Measurements from ENCODE around the gene AHNAK. TPM values are rescaled to one million over a fixed set of nuclear protein-coding genes. Genes with fewer than 3 reads are reported as not detected.
"Not testable (repeated sequence)": the region's sequence is repeated elsewhere in the genome, so short reads cannot be mapped to it uniquely, and the experiment has no call there.

The AHNAK gene
- total RNA-seq, 3 donors from 2014 or later (not counting 1 experiment from before 2014, with no cell fraction given) = 623 to 740 (median 677) TPM

DNA sequence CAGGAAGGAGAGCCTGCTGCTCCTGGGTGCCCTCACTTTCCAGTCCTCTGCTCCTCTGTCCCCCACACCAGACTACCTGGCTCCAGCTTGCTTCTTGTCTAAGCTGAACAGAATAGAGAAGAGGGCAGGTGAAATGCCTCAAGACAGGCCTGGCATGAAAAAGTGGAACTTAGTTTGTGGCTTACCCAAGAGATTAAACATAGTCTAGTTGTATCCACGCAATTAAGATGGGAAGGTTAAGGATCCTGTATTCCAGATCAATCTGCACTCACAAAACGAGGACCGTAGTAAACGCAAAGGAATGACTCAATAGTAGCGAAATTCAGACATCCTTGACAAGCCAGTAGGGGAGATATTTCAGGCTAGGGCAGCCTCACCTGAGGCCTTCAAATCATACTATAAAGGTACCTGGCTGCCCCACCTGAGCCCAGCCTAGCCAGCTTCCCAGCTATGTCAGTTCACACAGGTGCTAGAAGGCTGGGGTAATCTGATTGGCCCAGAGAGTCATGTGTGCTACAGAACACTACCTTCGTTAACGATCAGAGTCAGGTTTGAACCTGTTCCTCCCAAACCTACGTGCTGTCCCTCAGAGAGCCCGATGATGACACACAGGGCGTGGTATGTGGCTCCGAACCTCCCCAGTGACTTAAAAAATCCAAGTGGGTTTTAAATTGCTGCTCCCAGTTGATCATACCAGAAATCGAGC lies 46.5 kb downstream of the AHNAK start:
- peak overlapping the region in 1 of 2 donors; percentile 24 for H3K27ac Mint-ChIP-seq
- no peak for ATAC-seq
- Histone ChIP-seq H3K27ac (ENCODE audit: low read length) (no peak overlapping the region), H3K27me3 (ENCODE audit: control insufficient read depth, insufficient read depth, low read length) (no peaks in the 10 kb centered on the region), H3K4me3 (ENCODE audit: low read length) (no peak overlapping the region), H3K4me1 (ENCODE audit: control insufficient read depth, insufficient read depth, low read length) (peaks cover 9% of the 10 kb centered on the region), H3K9me3 (ENCODE audit: control insufficient read depth, insufficient read depth, low read length) (no peaks in the 10 kb centered on the region), H3K36me3 (ENCODE audit: control insufficient read depth, insufficient read depth, low read length) (no peaks in the 10 kb centered on the region)
- TF ChIP-seq, protein P1, sequence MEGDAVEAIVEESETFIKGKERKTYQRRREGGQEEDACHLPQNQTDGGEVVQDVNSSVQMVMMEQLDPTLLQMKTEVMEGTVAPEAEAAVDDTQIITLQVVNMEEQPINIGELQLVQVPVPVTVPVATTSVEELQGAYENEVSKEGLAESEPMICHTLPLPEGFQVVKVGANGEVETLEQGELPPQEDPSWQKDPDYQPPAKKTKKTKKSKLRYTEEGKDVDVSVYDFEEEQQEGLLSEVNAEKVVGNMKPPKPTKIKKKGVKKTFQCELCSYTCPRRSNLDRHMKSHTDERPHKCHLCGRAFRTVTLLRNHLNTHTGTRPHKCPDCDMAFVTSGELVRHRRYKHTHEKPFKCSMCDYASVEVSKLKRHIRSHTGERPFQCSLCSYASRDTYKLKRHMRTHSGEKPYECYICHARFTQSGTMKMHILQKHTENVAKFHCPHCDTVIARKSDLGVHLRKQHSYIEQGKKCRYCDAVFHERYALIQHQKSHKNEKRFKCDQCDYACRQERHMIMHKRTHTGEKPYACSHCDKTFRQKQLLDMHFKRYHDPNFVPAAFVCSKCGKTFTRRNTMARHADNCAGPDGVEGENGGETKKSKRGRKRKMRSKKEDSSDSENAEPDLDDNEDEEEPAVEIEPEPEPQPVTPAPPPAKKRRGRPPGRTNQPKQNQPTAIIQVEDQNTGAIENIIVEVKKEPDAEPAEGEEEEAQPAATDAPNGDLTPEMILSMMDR (IDR thresholded peaks at IDR 0.05) = no peak
- DNase-seq = no peak
- no peaks in the 10 kb centered on the region for H3K36me3 Mint-ChIP-seq
- H3K9me3 Mint-ChIP-seq = no peaks in the 10 kb centered on the region
- WGBS (ENCODE audit: insufficient coverage) = 93% methylated on average over 12 of the region's 12 CpGs
- intact Hi-C loops (cut with micrococcal nuclease) = no loop called here
- H3K27me3 Mint-ChIP-seq (ENCODE audit: low read depth in 2 of 2) = no peaks in the 10 kb centered on the region
- peaks cover 15 to 26% of the 10 kb centered on the region in 2 donors for H3K4me1 Mint-ChIP-seq
- H3K4me3 Mint-ChIP-seq = no peak overlapping the region

DNA sequence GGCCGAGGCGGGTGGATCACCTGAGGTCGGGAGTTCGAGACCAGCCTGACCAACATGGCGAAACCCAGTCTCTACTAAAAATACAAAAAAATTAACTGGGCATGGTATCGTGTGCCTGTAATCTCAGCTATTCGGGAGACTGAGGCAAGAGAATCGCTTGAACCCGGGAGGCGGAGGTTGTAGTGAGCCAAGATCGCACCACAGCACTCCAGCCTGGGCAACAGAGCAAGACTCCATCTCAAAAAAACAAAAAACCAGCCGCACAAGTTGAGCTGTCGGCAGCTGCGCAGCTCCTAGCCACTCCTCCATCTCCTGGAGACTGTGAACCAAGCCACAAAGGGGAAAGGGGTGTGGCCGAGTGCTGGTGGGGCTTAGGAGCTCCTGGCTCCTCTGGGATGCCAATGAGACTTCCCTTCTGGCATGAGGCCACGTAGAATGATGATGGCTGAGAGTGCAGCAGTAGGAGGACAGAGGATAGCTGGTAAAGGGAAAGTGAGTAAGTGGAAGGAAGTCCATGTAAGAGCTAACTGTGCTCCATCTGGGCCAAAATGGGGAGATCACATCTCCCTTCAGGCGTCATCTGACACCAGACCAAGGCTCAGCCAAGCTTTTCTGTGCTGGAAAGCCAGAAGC lies 47.2 kb downstream of the AHNAK start:
- H3K27me3 Mint-ChIP-seq (ENCODE audit: low read depth in 2 of 2); H3K9me3 Mint-ChIP-seq; ATAC-seq; H3K4me3 ChIP-seq (ENCODE audit: low read length); H3K27me3 ChIP-seq (ENCODE audit: control insufficient read depth, insufficient read depth, low read length); H3K36me3 ChIP-seq (ENCODE audit: control insufficient read depth, insufficient read depth, low read length); H3K4me3 Mint-ChIP-seq; H3K9me3 ChIP-seq (ENCODE audit: control insufficient read depth, insufficient read depth, low read length); H3K4me1 ChIP-seq (ENCODE audit: control insufficient read depth, insufficient read depth, low read length); intact Hi-C loops (cut with micrococcal nuclease); H3K36me3 Mint-ChIP-seq; DNase-seq; H3K27ac ChIP-seq (ENCODE audit: low read length): not testable (repeated sequence)
- Mint-ChIP-seq H3K27ac (peak overlapping the region in 1 of 2 donors; percentile 24), H3K4me1 (peaks cover 15 to 26% of the 10 kb centered on the region in 2 donors)
- 71% methylated on average over 17 of the region's 17 CpGs for WGBS (ENCODE audit: insufficient coverage)

DNA sequence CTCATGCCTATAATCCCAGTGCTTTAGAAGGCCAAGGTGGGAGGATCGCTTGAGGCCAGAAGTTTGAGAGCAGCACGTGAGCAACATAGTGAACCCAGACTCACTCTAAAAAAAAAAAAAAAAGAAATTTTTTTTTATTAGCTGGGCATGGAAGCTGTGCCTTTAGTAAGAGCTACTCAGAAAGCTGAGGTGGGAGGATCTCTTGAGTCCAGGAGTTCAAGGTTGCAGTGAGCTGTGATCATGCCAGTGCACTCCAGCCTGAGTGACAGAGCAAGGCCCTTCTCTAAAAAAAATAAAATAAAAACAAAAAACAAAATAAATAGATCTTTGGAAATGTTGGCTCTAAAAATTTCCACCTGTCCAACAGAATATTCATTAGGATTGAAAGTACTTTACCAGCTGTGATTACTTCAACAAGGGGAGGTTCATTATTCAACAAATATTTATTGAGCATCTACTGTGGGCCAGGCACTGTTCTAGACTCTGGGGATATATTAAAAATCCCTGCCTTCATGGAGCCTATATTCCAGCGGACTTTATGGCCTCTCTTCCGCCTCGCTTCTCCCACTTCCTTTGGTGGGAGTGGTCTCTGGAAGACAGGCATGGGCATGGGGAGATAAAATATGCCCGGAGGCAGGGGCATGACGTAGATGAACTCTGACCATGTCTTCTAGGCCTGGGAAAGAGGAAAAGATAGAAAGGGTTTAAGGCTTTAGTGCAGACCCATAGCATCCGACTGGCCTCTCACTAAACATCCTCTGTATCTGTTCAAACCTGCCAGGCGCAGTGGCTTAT lies 47.9 kb downstream of the AHNAK start:
- H3K4me3 Mint-ChIP-seq = no peak overlapping the region
- H3K36me3 Mint-ChIP-seq = no peaks in the 10 kb centered on the region
- H3K9me3 Mint-ChIP-seq = no peaks in the 10 kb centered on the region
- H3K4me1 ChIP-seq (ENCODE audit: control insufficient read depth, insufficient read depth, low read length) = peaks cover 8% of the 10 kb centered on the region
- TF ChIP-seq, protein P1 (IDR thresholded peaks at IDR 0.05) = no peak
- no peak for DNase-seq
- WGBS (ENCODE audit: insufficient coverage) = 98% methylated on average over 7 of the region's 9 CpGs
- H3K27ac Mint-ChIP-seq = no peak overlapping the region
- no peaks in the 10 kb centered on the region for H3K27me3 Mint-ChIP-seq (ENCODE audit: low read depth in 2 of 2)
- intact Hi-C loops (cut with micrococcal nuclease) = no loop called here
- peaks cover 15 to 26% of the 10 kb centered on the region in 2 donors for H3K4me1 Mint-ChIP-seq
- no peak overlapping the region for H3K4me3 ChIP-seq (ENCODE audit: low read length)
- H3K36me3 ChIP-seq (ENCODE audit: control insufficient read depth, insufficient read depth, low read length) = no peaks in the 10 kb centered on the region
- no peak overlapping the region for H3K27ac ChIP-seq (ENCODE audit: low read length)
- no peaks in the 10 kb centered on the region for H3K9me3 ChIP-seq (ENCODE audit: control insufficient read depth, insufficient read depth, low read length)
- H3K27me3 ChIP-seq (ENCODE audit: control insufficient read depth, insufficient read depth, low read length) = no peaks in the 10 kb centered on the region
- ATAC-seq = no peak

DNA sequence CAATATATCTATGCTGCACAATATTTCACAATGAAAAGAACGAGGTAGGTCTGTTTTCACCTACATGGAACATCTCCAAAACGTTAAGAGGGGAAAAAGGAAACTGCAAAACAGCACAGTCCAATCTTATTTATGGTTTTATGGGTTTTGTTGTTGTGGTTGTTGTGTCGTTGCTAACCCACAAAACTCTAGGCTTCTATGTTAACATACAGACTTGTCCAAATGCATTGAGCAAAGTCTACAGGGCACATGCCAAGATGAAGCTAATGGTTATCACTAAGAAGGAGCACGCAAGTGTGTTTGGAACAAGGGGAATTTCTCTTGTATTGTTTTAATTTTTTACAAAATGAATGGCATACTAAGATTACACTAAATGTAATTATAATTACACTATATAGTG lies 48.6 kb downstream of the AHNAK start:
- H3K27me3 Mint-ChIP-seq (ENCODE audit: low read depth in 2 of 2) = no peaks in the 10 kb centered on the region
- peaks cover 15 to 25% of the 10 kb centered on the region in 2 donors for H3K4me1 Mint-ChIP-seq
- no peaks in the 10 kb centered on the region for H3K36me3 ChIP-seq (ENCODE audit: control insufficient read depth, insufficient read depth, low read length)
- no peaks in the 10 kb centered on the region for H3K9me3 ChIP-seq (ENCODE audit: control insufficient read depth, insufficient read depth, low read length)
- intact Hi-C loops (cut with micrococcal nuclease) = no loop called here
- TF ChIP-seq, protein P1 (IDR thresholded peaks at IDR 0.05) = no peak
- WGBS (ENCODE audit: insufficient coverage) = no CpG with 5 or more reads among the region's 4 CpGs
- H3K27me3 ChIP-seq (ENCODE audit: control insufficient read depth, insufficient read depth, low read length) = no peaks in the 10 kb centered on the region
- no peak for DNase-seq
- no peak overlapping the region for H3K4me3 ChIP-seq (ENCODE audit: low read length)
- no peaks in the 10 kb centered on the region for H3K36me3 Mint-ChIP-seq
- no peak for ATAC-seq
- H3K9me3 Mint-ChIP-seq = no peaks in the 10 kb centered on the region
- peak overlapping the region in 1 of 2 donors; percentile 48 for H3K27ac Mint-ChIP-seq
- H3K4me1 ChIP-seq (ENCODE audit: control insufficient read depth, insufficient read depth, low read length) = peaks cover 2% of the 10 kb centered on the region
- H3K27ac ChIP-seq (ENCODE audit: low read length) = no peak overlapping the region
- no peak overlapping the region for H3K4me3 Mint-ChIP-seq
